GM12874 (cell line): Measurements from ENCODE around the gene TRIM7.

ENCODE experiments used
- CTCF ChIP-seq: IDR thresholded peaks from 2 replicates; pipeline ENCODE4 v1.5.1; 2011; ENCODE audit warnings: low read depth, mild to moderate bottlenecking, control low read depth, low read length, moderate library complexity; ENCODE audit not compliant: insufficient read depth

Gene TRIM7

GRCh38 chr5:181229996-181230395, 25.0 kb upstream of the TRIM7 start:
- no peak for TF ChIP-seq CTCF

GRCh38 chr5:181224390-181225229, 19.6 kb upstream of the TRIM7 start:
- TF ChIP-seq CTCF = no peak

- no peak for TF ChIP-seq CTCF
Measured at GRCh38 chr5:181223729-181224389, 18.9 kb upstream of the TRIM7 start.

GRCh38 chr5:181223058-181223728, 18.2 kb upstream of the TRIM7 start, which contains the start of gene TRIM41:
TSS of gene TRIM41 (plus strand) at chr5:181223281. CDS start at chr5:181224000, 719 bp downstream.
- TF ChIP-seq CTCF = 0 out of 2 replicates have a peak, but pooled peaks have one; percentile 5

GRCh38 chr5:181222630-181223057, 17.6 kb upstream of the TRIM7 start:
- no peak for TF ChIP-seq CTCF

GRCh38 chr5:181221792-181222629, 17.0 kb upstream of the TRIM7 start:
- no peak for TF ChIP-seq CTCF
